ENCODE data around the gene SLC4A4.

Gene SLC4A4

DNA sequence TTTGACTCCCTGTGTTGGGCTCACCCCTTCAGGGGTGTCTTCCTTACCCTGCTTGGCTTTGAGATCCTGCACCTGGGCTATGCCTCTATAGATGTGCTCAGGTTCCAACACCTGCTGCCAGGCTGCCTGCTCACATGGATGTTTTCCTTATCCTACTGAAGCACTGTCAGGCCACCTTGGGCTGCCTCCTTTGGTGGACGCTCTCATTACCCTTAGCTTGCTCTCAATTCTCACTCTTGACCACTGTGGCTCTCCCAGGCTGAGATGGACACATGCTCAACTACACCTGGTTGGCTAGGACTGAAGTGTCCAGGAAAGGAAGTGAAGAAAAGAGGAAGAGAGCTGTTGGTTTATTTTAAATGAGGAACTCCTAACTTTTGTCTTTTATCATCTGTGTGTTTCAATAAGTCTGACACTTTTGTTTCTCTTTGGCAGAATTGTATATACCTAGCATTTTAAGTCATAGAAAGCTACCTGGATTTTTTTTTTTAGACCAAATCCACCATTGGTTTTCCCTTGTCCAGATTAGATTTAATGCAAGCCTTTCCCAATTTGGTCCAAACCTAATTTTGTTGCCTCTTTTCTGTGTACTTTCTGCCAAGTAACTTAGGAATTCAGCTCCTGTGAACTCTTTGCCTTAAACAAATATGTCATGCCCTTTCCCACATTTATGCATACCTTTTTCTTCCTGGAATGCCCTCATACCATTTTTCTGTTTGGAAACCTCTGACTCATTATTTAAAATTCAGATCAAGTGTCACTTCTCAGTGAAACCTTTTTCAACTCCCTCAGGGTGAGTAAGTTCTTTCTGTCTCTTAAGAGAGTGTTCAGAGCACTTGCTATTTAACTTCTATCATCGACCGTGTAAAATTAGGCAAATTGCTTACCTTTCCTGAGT, 269.2 kb downstream of the SLC4A4 start:
- DNase-seq = no peak

DNA sequence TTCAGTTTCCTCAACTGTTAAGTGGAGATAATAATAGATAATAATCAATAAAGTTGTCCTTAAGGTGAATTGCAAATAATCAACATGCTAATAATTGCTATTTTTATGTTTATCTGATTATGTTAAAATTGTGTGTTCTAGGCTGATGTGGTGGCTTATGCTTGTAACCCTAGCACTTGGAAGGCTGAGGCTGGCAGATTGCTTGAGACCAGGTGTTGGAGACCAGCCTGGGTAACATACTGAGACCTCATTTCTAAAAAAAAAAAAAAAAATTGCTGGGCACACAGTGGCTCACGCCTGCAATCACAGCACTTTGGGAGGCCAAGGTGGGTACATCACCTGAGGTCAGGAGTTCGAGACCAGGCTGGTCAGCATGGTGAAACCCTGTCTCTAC, 269.9 kb downstream of the SLC4A4 start:
- no peak for DNase-seq

DNA sequence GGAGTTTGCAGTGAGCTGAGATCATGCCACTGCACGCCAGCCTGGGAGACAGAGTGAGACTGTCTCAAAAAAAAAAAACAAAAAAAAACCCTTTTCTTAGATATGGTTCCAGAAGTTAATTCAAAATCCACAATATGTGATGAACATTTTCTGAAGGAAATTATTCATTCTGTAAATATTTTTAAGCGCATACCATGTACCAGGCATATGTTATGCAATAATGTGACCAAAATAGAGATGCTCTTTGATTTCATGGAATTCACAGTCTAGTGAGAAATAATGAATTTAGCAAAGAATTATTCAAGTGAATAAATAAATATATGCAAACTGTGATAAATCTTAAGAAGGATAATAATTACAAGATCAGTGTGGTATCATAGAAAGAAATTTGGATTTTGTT, 270.3 kb downstream of the SLC4A4 start:
- no peak for DNase-seq

DNA sequence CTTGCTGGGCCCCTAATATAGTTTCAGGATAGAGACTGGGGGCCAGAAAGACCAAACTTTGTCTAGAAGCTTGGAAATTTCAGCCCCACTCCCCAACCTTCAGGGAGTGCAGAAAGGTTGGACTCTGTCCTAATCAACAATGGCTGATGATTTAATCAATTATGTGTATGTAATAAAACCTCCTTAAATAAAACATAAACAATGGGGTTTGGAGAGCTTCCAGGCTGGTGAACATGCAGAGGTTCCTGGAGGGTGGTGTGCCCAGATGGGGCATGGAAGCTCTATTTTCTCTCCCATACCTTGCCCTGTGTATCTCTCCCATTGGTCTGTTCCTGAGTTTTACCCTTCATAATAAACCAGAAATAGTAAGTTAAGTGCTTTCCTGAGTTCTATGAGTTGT, 270.8 kb downstream of the SLC4A4 start:
- no peak for DNase-seq

DNA sequence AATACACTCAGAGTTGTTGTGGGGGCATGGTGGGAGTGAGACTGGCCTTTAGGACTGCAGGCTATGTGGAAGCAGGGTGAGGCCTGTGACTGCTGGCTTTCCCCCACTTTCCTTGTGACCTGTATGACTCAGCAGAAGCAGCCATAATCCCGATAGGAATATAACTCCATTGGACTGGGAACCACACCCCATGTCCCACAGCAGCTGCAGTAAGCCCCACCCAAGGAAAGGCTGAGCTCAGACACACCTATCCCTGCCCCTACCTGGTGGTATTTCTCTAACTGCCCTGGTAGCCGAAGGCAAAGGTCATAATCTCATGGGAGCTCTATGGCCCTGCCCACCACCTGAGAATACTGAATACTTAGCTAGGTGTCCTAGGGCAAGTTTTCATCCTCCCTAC, 275.8 kb downstream of the SLC4A4 start:
- no peak for DNase-seq

DNA sequence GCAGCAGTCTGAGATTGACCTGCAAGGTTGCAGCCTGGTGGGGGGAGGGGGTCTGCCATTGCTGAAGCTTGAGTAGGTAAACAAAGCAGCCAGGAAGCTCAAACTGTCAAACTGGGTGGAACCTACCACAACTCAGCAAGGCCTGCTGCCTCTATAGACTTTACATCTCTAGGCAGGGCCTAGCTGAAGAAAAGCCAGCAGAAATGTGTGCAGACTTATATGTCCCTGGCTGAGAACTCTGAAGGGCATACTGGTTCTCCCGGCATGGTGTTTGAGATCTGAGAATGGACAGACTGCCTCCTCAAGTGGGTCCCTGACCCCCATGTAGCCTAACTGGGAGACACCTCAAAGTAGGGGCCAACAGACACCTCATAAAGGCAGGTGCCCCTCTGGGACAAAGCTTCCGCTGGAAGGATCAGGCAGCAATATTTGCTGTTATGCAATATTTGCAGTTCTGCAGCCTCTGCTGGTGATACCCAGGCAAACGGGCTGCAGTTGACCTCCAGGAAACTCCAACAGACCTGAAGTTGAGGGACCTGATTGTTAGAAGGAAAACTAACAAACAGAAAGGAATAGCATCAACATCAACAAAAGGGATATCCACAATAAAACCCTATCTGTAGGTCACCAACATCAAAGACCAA, 277.5 kb downstream of the SLC4A4 start:
- no peak for DNase-seq
